Esophagus squamous epithelium (tissue), 4 donors: ENCODE results near the gene CYP2C18.

Experiments
- CTCF ChIP-seq, 6 experiments: fragments of 450-650 bp in 4 of 6; fragments of 200-600 bp in 2 of 6; sonication (generic) in 2 of 6; IDR thresholded peaks; one replicate each; pipeline ENCODE4 v1.5.1; 2016 to 2019; ENCODE audit warnings: antibody characterized with exemption in 6 of 6, mild to moderate bottlenecking in 4 of 6, moderate library complexity in 4 of 6
- POLR2A ChIP-seq, 4 donors: fragments of 450-650 bp; IDR thresholded peaks; one replicate each; pipeline ENCODE4 v1.6.1; 2017; ENCODE audit warnings: antibody characterized with exemption in 4 of 4, mild to moderate bottlenecking in 4 of 4, moderate library complexity in 3 of 4

GRCh38 chr10:94747838-94748237 is 64.3 kb downstream of the CYP2C18 start:
- TF ChIP-seq POLR2A (IDR thresholded peaks at IDR 0.05) (no peak), CTCF (IDR thresholded peaks at IDR 0.05) (no peak)
